Coronary artery (tissue), 2 donors: ENCODE measurements around the gene MARK1.

Experiments
- DNase-seq: peaks from one replicate; pipeline ENCODE4 v3.0.0-alpha.2; 2017; ENCODE audit warnings: low spot score
- H3K27ac ChIP-seq, 2 donors: fragments of 200-600 bp; sonication (generic); one replicate each; pipeline ENCODE4 v1.5.1; 2016 to 2019
- H3K4me3 ChIP-seq: fragments of 200-600 bp; sonication (generic); 2 replicates; pipeline ENCODE4 v1.5.1; 2016; ENCODE audit warnings: mild to moderate bottlenecking, moderate library complexity
- TF ChIP-seq, protein P1 (sequence below): fragments of 200-600 bp; sonication (generic); IDR thresholded peaks from one replicate; pipeline ENCODE4 v1.5.1; 2019; ENCODE audit warnings: antibody characterized with exemption

MARK1 gene

DNA sequence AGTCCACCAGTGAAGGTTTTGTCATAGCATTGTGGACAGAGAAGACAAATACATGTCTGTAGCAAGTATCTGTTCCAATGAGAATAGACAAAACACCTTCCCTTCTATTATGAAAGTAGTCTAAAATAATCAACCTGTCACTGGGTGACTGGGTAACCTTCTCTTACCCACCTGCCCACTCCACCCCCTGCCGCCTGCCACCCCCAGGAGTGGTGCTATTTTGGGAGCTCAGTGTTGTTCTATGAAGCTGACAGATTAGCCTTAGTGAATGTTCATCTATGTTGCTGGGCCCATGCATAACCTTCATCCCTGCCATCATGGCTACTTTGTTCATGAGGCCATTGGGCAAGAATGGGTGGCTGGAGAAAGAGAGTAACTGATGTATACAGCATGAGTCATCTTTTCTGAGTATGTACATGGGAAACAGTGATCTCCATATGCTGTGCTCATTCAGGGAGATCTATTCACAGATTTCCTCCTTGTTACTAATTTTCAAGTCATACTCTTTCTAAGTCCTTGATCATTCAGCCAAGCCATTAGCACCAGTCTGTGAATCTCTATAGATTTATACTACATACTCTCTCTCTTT is 24.8 kb downstream of the MARK1 start:
- TF ChIP-seq, protein P1, sequence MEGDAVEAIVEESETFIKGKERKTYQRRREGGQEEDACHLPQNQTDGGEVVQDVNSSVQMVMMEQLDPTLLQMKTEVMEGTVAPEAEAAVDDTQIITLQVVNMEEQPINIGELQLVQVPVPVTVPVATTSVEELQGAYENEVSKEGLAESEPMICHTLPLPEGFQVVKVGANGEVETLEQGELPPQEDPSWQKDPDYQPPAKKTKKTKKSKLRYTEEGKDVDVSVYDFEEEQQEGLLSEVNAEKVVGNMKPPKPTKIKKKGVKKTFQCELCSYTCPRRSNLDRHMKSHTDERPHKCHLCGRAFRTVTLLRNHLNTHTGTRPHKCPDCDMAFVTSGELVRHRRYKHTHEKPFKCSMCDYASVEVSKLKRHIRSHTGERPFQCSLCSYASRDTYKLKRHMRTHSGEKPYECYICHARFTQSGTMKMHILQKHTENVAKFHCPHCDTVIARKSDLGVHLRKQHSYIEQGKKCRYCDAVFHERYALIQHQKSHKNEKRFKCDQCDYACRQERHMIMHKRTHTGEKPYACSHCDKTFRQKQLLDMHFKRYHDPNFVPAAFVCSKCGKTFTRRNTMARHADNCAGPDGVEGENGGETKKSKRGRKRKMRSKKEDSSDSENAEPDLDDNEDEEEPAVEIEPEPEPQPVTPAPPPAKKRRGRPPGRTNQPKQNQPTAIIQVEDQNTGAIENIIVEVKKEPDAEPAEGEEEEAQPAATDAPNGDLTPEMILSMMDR: no peak
- H3K4me3 ChIP-seq: no peak overlapping the region
- DNase-seq: no peak
- H3K27ac ChIP-seq: no peak overlapping the region

DNA sequence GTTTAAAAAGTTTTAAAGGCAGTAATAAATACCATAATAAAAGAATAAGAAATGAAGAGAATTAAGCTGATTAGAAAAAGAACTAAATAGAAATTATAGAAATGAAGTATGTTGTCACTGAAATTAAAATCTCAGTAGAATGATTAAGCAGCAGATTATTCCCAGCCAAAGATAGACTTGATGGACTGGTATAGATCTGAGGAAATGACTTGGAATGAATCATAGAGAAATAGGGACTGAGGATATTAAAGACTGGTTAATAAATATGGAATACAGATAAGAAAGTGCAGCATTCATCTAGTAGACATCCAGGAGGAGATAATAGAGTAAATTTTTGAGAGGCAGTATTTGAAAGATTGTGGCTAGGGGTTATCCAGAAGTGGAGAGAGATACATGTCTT is 28.7 kb downstream of the MARK1 start:
- DNase-seq: no peak
- Histone ChIP-seq H3K4me3 (no peak overlapping the region), H3K27ac (no peak overlapping the region)
- TF ChIP-seq, protein P1: no peak

DNA sequence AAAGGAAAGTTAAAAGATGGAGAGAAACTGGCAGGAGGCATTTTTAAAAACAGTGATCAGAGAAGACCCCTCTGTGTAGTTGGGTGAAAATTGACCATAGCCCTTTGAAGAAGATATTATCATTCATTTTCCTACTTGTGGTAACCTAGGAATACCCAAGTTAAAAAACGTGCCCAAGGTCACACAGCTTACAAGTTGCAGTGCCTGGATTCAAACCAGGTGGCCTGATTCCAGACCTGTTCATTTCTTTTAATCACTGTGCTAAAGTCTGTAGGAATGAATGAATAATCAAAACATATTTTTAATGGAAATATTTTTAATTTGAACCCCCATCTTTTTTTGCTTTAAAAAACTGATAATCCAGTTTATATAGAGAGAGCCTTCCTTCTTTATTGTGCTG is 35.6 kb downstream of the MARK1 start:
- DNase-seq: no peak
- TF ChIP-seq, protein P1: no peak
- no peak overlapping the region for H3K4me3 ChIP-seq
- no peak overlapping the region for H3K27ac ChIP-seq

DNA sequence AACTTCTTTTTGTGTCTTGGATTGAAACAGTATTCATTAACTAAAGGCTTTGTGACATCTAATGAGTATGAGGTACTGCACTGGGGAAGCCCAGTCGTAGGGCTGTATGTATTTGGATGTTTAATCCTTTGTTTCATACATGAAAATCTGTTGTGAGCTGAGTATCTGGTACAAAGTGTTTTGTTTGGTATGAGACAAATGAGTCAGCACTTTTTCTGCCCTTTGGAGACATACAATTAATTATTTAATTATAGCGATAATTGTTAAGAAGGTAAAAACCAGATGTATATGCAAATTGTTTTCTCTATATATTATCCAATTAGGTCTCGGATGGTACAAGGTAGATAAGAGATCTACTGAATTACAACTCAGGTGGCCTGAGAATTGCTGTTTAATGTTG is 36.3 kb downstream of the MARK1 start:
- TF ChIP-seq, protein P1: no peak
- no peak overlapping the region for H3K4me3 ChIP-seq
- no peak overlapping the region for H3K27ac ChIP-seq
- DNase-seq: no peak

DNA sequence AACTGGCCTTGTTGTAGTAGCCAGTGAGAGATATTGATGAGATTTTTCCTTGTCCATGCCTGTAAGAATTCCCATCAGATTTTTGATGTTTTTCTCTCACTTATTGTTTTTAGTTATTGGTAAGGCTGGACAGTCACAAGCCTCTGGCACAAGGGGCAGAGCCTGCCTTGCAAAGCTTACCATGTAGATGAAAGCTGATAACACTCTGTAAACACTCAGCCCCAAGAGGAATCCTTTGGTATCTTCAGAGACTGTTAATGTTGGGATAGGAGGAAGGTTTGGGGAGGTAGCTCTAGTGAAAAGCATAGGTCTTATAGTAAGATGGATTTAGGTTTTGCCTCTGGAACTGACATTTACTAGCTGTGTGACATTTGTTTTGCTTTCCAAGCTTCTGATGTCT is 37.7 kb downstream of the MARK1 start:
- H3K27ac ChIP-seq: no peak overlapping the region
- DNase-seq: no peak
- H3K4me3 ChIP-seq: no peak overlapping the region
- TF ChIP-seq, protein P1: no peak

DNA sequence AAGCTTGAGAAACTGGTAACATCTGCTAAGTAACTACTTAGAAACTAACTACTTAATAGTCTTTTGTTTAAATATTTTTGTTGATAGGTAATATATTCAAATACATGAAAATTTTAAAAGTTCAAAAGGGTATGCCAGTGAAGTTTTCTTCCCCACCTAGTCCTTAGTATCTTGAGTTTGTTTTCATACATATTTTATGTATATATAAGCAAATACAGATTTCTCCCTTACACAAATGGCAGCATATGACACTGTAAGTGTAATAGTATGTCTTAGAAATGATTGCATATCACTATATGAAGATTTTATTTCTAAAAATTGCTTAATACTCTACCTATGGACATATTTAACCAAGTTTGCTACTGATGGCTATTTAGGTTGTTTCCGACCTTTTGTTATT is 38.9 kb downstream of the MARK1 start:
- H3K27ac ChIP-seq: no peak overlapping the region
- H3K4me3 ChIP-seq: no peak overlapping the region
- TF ChIP-seq, protein P1: no peak
- DNase-seq: no peak

DNA sequence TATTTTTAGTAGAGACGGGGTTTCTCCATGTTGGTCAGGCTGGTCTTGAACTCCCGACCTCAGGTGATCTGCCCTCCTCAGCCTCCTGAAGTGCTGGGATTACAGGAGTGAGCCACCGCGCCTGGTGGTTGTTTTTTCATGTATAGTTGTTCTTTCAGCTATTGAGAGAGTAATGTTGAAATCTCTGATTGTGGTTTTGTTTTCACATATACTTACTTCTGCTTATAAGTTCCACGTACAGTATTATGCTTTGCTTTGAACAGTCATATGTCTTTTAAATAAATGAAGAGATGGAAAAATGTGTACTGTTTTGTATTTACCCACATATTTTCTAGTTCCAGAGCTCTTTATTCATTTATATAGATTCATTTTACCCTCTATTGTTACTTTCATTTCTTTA is 44.5 kb downstream of the MARK1 start:
- Histone ChIP-seq H3K27ac (no peak overlapping the region), H3K4me3 (no peak overlapping the region)
- TF ChIP-seq, protein P1: no peak
- no peak for DNase-seq
